Right cardiac atrium (tissue), 5 donors: ENCODE measurements around the gene IL1RAPL2. TPM values are rescaled to one million over a fixed set of nuclear protein-coding genes. Genes with fewer than 3 reads are reported as not detected.

ENCODE experiments used
- ATAC-seq, 2 donors: fragments of 200-7000 bp; cut with Tn5 transposase; one replicate each; pipeline versions ENCODE4 v1.8.0 to v1.9.1; 2020; ENCODE audit warnings: moderate library complexity in 2 of 2, mild to moderate bottlenecking in 1 of 2
- DNase-seq, 3 donors: peaks; one replicate each; pipeline ENCODE4 v3.0.0-alpha.2; 2020
- H3K27ac ChIP-seq: one replicate; pipeline ENCODE4 v1.5.1; 2013; ENCODE audit warnings: mild to moderate bottlenecking, low read length, control low read depth, moderate library complexity
- H3K27me3 ChIP-seq: one replicate; pipeline ENCODE4 v1.6.1; 2013; ENCODE audit not compliant: control insufficient read depth, insufficient read depth
- H3K4me1 ChIP-seq: one replicate; pipeline ENCODE4 v1.6.1; 2013; ENCODE audit warnings: low read length; ENCODE audit not compliant: control insufficient read depth, insufficient read depth
- H3K4me3 ChIP-seq: one replicate; pipeline ENCODE4 v1.5.1; 2013; ENCODE audit warnings: low read length, control low read depth
- H3K9me3 ChIP-seq: one replicate; pipeline ENCODE4 v1.6.1; 2013; ENCODE audit warnings: low read length; ENCODE audit not compliant: control insufficient read depth
- WGBS: extraction: QIAGEN DNeasy Blood & Tissue Kit; methylation state at CpG from one replicate; pipeline ENCODE4 v1.1.7; 2013; 5-methylcytosine and 5-hydroxymethylcytosine counted together
- intact Hi-C, 4 donors: fragments of 100-400 bp; cut with DNase I; formaldehyde crosslinking; loops; one replicate each; pipeline versions ENCODE4 v1.11.0 to v1.14.0; 2022 to 2023
- polyA plus RNA-seq: library from polyadenylated mRNA; stranded (reverse); fragments of 200-250 nt; gene quantifications from one replicate; pipeline ENCODE4 v1.2.3, GENCODE V29; 2013
- total RNA-seq, 4 donors: library from RNA; stranded (reverse); fragmentation: NEBNext Ultra II Directional; extraction: Animal tissue kit (Norgen Biotek cat#: 25700); gene quantifications; one replicate each; pipeline ENCODE4 v1.2.1, GENCODE V29; 2021
- donor health status: healthy with polysubstance abuse.
- donor health status: DM: no; HTN: yes; CAD: no.
- donor health status: DM: no; HTN: no; CAD: no.
- donor health status: DM: no; HTN: yes; CAD: no; lungs with severe emphysema.
- donor health status: DM: yes; HTN: yes; CAD: no.

IL1RAPL2 gene
- total and polyA plus RNA-seq, 5 donors, result 0.31 TPM; not detected in 4

GRCh38 chrX:105515561-105515960 is 949.6 kb downstream of the IL1RAPL2 start:
- H3K4me3 ChIP-seq, result no peak overlapping the region
- no peak for ATAC-seq
- WGBS, result 64% methylated on average over 1 of the region's 1 CpG

DNA sequence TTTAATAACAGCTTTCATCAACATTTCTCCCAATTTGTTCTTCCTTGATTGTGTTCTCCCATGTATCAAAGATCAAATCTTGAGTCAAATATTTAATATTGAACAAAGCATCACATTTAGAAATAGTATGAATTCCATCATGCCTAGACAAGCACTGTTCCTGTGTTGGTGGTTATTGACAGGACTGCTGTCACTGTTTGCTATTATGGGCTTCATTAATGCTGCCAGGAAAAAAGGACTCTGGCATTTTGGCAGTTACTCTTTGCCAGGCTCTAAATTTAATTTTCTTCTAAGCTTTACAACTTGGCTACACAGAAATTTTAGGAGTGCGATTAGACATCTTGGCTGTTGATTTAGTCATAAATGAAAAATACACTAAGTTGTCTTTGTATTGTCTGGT is 960.4 kb downstream of the IL1RAPL2 start:
- Histone ChIP-seq H3K4me1 (no peaks in the 10 kb centered on the region), H3K27ac (no peak overlapping the region), H3K9me3 (no peaks in the 10 kb centered on the region), H3K4me3 (no peak overlapping the region), H3K27me3 (no peaks in the 10 kb centered on the region)
- WGBS, result 55% methylated on average over 1 of the region's 1 CpG
- no peak for ATAC-seq
- DNase-seq, result no peak
- intact Hi-C loops, result no loop called here

More at GRCh38 chrX:105515561-105515960, 949.6 kb downstream of the IL1RAPL2 start:
- H3K27ac ChIP-seq, result no peak overlapping the region
- H3K4me1 ChIP-seq, result no peaks in the 10 kb centered on the region
- DNase-seq, result no peak
- intact Hi-C loops, result no loop called here
- H3K9me3 ChIP-seq, result no peaks in the 10 kb centered on the region
- H3K27me3 ChIP-seq, result no peaks in the 10 kb centered on the region

GRCh38 chrX:105527759-105528158 is 961.8 kb downstream of the IL1RAPL2 start:
- no peaks in the 10 kb centered on the region for H3K27me3 ChIP-seq
- H3K9me3 ChIP-seq, result no peaks in the 10 kb centered on the region
- intact Hi-C loops, result no loop called here
- no peak for ATAC-seq
- no peaks in the 10 kb centered on the region for H3K4me1 ChIP-seq
- no peak for DNase-seq
- 20% methylated on average over 1 of the region's 1 CpG for WGBS
- no peak overlapping the region for H3K27ac ChIP-seq
- no peak overlapping the region for H3K4me3 ChIP-seq

GRCh38 chrX:105533951-105534350 is 968.0 kb downstream of the IL1RAPL2 start:
- intact Hi-C loops, result no loop called here
- no peaks in the 10 kb centered on the region for H3K9me3 ChIP-seq
- no peaks in the 10 kb centered on the region for H3K4me1 ChIP-seq
- no peak overlapping the region for H3K4me3 ChIP-seq
- H3K27me3 ChIP-seq, result no peaks in the 10 kb centered on the region
- DNase-seq, result no peak
- H3K27ac ChIP-seq, result no peak overlapping the region
- no peak for ATAC-seq
- WGBS, result 85% methylated on average over 2 of the region's 2 CpGs

DNA sequence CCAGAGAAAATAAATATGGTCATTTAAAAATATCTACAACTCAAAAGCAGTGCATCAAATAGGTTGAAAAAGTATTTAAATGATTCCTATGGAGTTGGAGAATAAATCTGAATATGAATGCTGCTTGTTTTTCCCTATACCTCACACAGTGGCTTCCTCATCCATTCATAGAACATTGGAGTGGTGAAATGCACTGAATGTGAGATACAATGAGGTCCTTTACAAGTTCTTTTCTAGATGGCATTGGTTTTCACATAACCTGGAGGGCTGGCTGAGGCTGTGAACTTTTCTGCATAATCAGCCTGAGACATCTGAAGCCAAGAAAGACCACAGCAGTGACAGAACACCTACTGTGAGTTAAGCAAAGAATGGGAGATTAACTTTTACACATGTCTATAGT is 977.3 kb downstream of the IL1RAPL2 start:
- H3K4me1 ChIP-seq, result no peaks in the 10 kb centered on the region
- no peak overlapping the region for H3K4me3 ChIP-seq
- H3K9me3 ChIP-seq, result no peaks in the 10 kb centered on the region
- no peak overlapping the region for H3K27ac ChIP-seq
- intact Hi-C loops, result no loop called here
- DNase-seq (no peak), ATAC-seq (no peak)
- H3K27me3 ChIP-seq, result no peaks in the 10 kb centered on the region

DNA sequence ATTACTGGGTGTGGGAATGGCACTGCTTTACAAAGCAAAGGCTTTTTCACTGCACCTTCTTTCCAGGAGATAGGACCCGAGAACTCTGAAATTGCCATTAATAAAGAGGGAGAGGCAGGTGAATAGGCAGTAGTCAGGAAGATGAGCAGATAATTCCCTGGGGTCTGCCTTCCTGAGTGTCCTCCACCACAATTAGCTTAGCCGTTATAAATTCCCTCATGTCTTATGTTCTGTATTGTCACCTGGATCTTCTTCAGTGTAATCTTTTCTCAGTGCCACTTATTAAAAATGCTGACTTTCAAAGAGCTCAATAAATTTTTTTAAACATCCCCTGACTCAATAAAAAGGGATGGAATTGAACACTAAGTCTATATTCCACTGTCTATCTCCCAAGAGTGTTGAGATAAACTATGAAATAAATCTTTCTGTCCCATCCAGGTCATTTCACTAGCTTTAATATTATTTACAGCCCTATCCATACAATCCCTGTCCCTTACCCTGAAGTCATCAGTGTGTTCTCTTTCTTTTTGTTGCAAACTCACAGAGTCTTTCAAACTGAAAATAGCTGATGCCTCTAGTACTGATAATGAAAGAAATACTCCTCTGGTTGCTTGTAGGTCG is 984.2 kb downstream of the IL1RAPL2 start:
- H3K9me3 ChIP-seq, result no peaks in the 10 kb centered on the region
- DNase-seq, result no peak
- no peak overlapping the region for H3K4me3 ChIP-seq
- H3K4me1 ChIP-seq, result no peaks in the 10 kb centered on the region
- intact Hi-C loops, result no loop called here
- WGBS, result 68% methylated on average over 3 of the region's 3 CpGs
- no peaks in the 10 kb centered on the region for H3K27me3 ChIP-seq
- ATAC-seq, result no peak
- H3K27ac ChIP-seq, result no peak overlapping the region

DNA sequence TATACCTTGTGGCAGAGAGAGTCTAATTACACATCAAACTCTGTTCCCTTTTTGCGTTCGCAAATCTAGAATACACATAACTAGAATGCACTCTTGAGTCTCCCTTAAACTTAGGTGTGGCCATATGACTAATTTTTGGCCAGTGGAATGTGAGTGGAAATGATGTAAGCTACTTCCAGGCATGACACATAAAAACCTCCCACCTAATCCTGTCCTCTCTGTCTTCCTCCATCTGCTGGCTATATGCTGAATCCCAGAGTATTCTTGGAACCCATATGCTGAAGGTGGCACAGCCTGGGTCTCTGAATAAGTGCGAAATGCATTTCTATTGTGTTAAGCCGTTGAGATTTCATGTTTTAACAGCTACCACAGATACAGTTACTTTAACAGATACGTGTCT is 986.4 kb downstream of the IL1RAPL2 start:
- H3K27ac ChIP-seq, result no peak overlapping the region
- ATAC-seq (no peak), DNase-seq (no peak)
- intact Hi-C loops, result no loop called here
- WGBS, result 84% methylated on average over 5 of the region's 5 CpGs
- H3K27me3 ChIP-seq, result no peaks in the 10 kb centered on the region
- H3K4me1 ChIP-seq, result no peaks in the 10 kb centered on the region
- no peaks in the 10 kb centered on the region for H3K9me3 ChIP-seq
- H3K4me3 ChIP-seq, result no peak overlapping the region

DNA sequence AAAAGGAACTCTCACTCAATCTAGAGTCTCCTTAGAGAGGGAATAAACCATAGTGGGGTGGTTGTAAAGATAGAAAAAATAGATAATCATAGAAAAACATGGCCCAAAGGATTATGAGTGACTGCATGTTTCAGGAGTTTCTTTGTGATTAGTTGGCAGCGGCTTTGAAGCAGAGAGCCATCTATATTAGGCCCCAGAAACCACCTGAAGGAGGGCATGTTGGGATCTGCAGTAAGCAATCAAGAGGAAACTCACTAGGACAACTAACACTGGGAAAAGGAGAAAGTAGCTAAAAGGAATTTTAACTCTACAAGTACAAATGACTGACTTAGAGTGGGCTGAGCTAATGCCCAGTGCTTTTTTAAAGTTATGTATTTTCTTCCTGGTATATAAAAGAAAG is 987.1 kb downstream of the IL1RAPL2 start:
- H3K4me3 ChIP-seq, result no peak overlapping the region
- intact Hi-C loops, result no loop called here
- no peaks in the 10 kb centered on the region for H3K9me3 ChIP-seq
- H3K27me3 ChIP-seq, result no peaks in the 10 kb centered on the region
- no peaks in the 10 kb centered on the region for H3K4me1 ChIP-seq
- 88% methylated on average over 1 of the region's 1 CpG for WGBS
- H3K27ac ChIP-seq, result no peak overlapping the region
- ATAC-seq (no peak), DNase-seq (no peak)

- WGBS, result 81% methylated on average over 1 of the region's 1 CpG
- ATAC-seq, result no peak
- Histone ChIP-seq H3K27me3 (no peaks in the 10 kb centered on the region), H3K9me3 (no peaks in the 10 kb centered on the region), H3K4me3 (no peak overlapping the region), H3K27ac (no peak overlapping the region), H3K4me1 (no peaks in the 10 kb centered on the region)
- no peak for DNase-seq
- intact Hi-C loops, result no loop called here
These were observed 998.5 kb downstream of the IL1RAPL2 start for GRCh38 chrX:105564501-105564900.

- intact Hi-C loops, result no loop called here
- Histone ChIP-seq H3K27ac (no peak overlapping the region), H3K9me3 (no peaks in the 10 kb centered on the region), H3K4me3 (no peak overlapping the region), H3K27me3 (no peaks in the 10 kb centered on the region), H3K4me1 (no peaks in the 10 kb centered on the region)
- DNase-seq, result no peak
- WGBS, result 37% methylated on average over 2 of the region's 2 CpGs
- no peak for ATAC-seq
These were observed 999.9 kb downstream of the IL1RAPL2 start for GRCh38 chrX:105565856-105566255.

- Histone ChIP-seq H3K27me3 (no peaks in the 10 kb centered on the region), H3K27ac (no peak overlapping the region), H3K4me1 (no peaks in the 10 kb centered on the region), H3K9me3 (no peaks in the 10 kb centered on the region), H3K4me3 (no peak overlapping the region)
- intact Hi-C loops, result no loop called here
- DNase-seq (no peak), ATAC-seq (no peak)
These were observed 1001.1 kb downstream of the IL1RAPL2 start for GRCh38 chrX:105567082-105567481.

- H3K9me3 ChIP-seq, result no peaks in the 10 kb centered on the region
- peak in 1 of 2 donors; percentile 26 for ATAC-seq
- no peak overlapping the region for H3K27ac ChIP-seq
- H3K27me3 ChIP-seq, result no peaks in the 10 kb centered on the region
- intact Hi-C loops, result no loop called here
- H3K4me1 ChIP-seq, result no peaks in the 10 kb centered on the region
- no peak for DNase-seq
- 58% methylated on average over 2 of the region's 2 CpGs for WGBS
- no peak overlapping the region for H3K4me3 ChIP-seq
These were observed 1042.7 kb downstream of the IL1RAPL2 start for GRCh38 chrX:105608745-105609144.
